GM18951 (cell line): Measurements from ENCODE around the gene DCAF15.
"Not testable (repeated sequence)": the region's sequence is repeated elsewhere in the genome, so short reads cannot be mapped to it uniquely, and the experiment has no call there.

Source experiments
- POLR2A ChIP-seq: IDR thresholded peaks from 4 replicates; pipeline ENCODE4 v1.6.1; 2011; ENCODE audit warnings: mild to moderate bottlenecking; ENCODE audit not compliant: insufficient read length, insufficient read depth; ENCODE audit errors: extremely low read depth
- in situ Hi-C: fragments of 300-500 bp; cut with MboI; formaldehyde crosslinking; loops from one replicate; pipeline ENCODE4 v1.12.0; 2022; ENCODE audit warnings: low sequenced_read_pairs, mixed read lengths, inconsistent platforms; ENCODE audit not compliant: unreplicated experiment

Gene DCAF15

GRCh38 chr19:13920524-13920923 is 31.8 kb upstream of the DCAF15 start:
- in situ Hi-C loops = no loop called here
- no peak for TF ChIP-seq POLR2A

- in situ Hi-C loops = no loop called here
- TF ChIP-seq POLR2A = no peak
Measured at GRCh38 chr19:13920940-13921747, 31.2 kb upstream of the DCAF15 start.

GRCh38 chr19:13922118-13922517 is 30.2 kb upstream of the DCAF15 start:
- in situ Hi-C loops = not testable (repeated sequence)

GRCh38 chr19:13923194-13923987 is 28.9 kb upstream of the DCAF15 start:
- in situ Hi-C loops = no loop called here
- no peak for TF ChIP-seq POLR2A

GRCh38 chr19:13926010-13926409 is 26.3 kb upstream of the DCAF15 start:
- no peak for TF ChIP-seq POLR2A
- in situ Hi-C loops = no loop called here

DNA sequence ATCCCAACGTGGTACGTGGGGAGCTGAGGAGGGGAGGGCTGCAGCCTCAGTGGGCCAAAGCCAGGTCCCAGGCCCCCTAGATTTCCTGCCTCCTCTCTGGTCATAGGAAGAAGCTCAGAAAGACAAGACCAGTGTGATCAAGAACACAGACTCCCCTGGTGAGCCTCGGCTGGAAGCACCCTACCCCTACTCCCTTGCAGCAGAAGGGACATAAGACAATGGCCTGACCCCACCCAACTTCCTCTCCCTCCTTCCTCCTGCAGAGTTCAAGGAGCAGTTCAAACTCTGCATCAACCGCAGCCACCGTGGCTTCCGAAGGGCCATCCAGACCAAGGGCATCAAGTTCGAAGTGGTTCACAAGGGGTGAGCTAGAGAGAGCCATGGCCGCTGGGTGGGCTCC is 25.6 kb upstream of the DCAF15 start:
- in situ Hi-C loops = no loop called here
- TF ChIP-seq POLR2A = no peak

GRCh38 chr19:13929340-13929739 is 23.0 kb upstream of the DCAF15 start:
- in situ Hi-C loops = no loop called here
- no peak for TF ChIP-seq POLR2A

DNA sequence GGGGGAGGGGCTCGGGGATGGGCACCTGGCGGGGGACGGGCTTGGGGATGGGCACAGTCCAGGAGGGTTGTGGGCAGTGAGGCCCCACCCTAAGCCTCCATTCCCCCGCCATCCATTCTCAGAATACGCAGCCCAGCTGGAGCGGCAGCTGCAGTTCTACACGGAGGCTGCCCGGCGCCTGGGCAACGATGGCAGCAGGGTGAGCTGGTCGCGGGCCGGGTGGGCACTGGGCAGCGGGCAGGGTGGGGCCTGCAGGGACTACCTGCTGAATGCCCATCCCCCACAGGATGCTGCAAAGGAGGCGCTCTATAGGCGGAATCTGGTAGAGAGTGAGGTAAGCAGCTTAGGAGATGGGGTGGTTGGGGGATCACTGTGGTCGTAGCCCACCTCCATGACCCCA is 22.4 kb upstream of the DCAF15 start:
- TF ChIP-seq POLR2A = no peak
- in situ Hi-C loops = no loop called here

DNA sequence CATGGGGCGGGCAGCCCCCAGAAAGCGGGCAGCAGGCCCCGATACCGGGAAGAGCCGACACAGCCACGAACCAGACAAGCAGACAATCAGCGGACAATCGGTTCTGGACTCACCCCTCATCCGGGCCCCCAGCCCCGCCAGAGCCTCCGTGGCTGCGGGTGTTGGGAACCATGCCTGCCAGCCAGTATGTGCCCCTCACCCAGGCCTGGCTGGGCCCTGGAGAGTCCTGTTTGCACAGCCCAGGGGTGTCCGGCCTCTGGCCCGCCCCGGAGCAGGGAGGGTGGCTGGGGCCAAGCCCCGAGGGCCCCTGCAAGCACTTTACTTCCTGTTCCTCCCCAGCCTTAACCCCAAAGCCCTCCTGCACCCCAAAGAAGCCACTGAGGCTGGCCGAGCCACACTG is 21.9 kb upstream of the DCAF15 start:
- in situ Hi-C loops = no loop called here
- TF ChIP-seq POLR2A = no peak

DNA sequence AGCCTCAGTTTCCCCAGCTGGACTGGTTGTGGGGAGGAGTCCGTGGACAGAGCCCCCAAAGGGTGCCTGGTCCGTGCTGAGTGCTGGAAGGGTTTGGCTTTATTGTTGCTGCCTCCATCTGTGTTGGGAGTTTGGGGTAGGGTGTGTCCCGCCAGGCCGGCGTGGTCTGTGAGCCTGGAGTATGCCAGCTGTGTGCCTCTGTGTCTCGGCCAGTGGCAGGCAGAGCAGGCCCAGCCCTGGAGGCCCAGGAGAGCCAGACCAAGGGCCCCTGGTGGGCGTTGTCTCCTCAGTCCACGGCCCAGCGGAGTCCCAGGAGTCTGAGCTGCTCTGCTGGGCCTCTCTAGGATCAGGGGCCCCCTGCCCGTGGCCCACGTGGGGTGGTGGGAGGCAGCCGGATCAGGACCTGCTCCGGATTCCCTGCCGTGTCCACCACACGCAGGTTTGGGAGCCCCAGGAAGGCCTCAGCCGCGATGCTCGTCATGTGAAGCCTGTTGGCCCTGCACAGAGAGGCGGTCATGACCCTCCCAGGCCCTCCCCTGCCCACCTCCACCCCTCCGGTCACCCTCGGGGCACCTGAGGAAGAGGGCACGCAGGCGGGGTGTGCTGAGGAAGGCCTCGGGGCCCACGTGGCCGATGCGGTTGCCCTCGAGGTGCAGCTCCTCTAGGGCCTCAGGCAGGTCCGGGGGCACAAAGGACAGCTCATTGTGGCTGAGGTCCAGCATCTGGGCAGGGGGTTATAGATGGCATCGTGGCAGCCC is 20.7 kb upstream of the DCAF15 start:
- in situ Hi-C loops = no loop called here
- TF ChIP-seq POLR2A = no peak

DNA sequence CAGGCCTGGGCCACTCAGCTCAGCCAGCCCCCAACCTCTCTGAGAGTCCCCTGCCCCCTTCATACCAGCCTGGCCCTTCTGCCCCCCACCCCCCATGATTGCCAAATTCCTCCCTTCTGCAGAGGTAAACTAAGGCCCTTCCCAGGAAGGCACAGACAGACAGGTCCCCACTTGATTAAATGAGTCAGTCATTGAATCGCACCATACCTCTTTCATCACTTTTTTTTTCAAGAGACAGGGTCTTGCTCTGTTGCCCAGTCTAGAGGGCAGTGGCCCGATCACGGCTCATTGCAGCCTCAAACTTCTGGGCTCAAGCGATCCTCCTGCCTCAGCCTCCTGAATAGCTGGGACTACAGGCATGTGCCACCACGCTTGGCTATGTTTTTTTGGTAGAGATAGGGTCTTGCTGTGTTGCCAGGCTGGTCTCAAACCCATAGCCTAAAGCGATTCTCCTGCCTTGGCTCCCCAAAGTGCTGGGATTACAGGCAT is 20.1 kb upstream of the DCAF15 start:
- TF ChIP-seq POLR2A = no peak
- in situ Hi-C loops = no loop called here

DNA sequence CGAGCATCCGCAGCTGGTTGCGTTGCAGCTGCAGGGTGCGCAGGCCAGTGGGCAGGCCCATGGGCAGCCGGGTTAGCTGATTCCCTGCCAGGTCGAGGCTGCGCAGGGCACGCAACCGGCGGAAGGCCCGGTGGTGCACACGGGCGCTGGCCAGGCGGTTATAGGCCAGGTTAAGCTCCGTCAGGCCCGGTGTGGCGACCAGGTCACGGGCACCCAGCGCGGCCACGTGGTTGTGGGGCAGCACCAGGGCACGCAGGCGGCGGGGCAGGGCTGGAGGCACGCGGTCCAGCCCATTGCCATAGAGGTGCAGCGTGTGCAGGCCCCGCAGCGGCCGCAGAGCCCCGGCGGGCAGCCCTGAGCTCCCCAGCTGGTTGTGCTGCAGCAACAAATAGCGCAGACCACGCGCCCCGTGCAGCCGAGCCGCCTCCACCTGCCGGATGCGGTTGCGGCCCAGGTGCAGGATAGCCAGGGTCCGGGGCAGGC is 19.4 kb upstream of the DCAF15 start:
- in situ Hi-C loops = no loop called here
- no peak for TF ChIP-seq POLR2A

DNA sequence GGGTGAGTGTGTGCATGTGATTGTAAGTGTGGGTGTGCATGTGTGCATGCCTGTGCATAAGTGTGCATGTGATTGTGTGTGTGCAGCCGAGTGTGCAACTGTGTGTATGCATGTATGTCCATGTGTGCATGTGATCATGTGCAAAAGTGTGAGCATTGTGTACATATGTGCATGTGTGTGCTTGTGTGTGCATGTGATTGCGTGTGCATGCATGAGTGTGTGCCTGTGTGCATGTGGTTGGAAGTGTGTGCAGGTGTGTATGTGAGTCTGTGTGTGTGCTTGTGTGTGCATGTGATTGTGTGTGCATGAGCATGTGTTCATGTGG is 17.6 kb upstream of the DCAF15 start:
- in situ Hi-C loops = no loop called here
- TF ChIP-seq POLR2A = no peak
